HUES6 (cell line): ENCODE data around the gene DCHS1.
A peak's percentile ranks its signal among the peaks of the same experiment; 100 is the strongest.

Experiments used
- H3K27ac ChIP-seq: 2 replicates; pipeline ENCODE4 v1.7.0; 2013; ENCODE audit warnings: low read depth, mild to moderate bottlenecking, low read length, inconsistent platforms
- H3K27me3 ChIP-seq: 2 replicates; pipeline ENCODE4 v1.6.1; 2013; ENCODE audit warnings: low read length; ENCODE audit not compliant: control insufficient read depth, insufficient read depth
- H3K36me3 ChIP-seq: 2 replicates; pipeline ENCODE4 v1.6.1; 2013; ENCODE audit warnings: low read length; ENCODE audit not compliant: control insufficient read depth, insufficient read depth
- H3K4me1 ChIP-seq: 2 replicates; pipeline ENCODE4 v1.6.1; 2013; ENCODE audit warnings: low read length; ENCODE audit not compliant: control insufficient read depth, insufficient read depth
- H3K4me3 ChIP-seq: 2 replicates; pipeline ENCODE4 v1.5.1; 2013; ENCODE audit warnings: low read depth, low read length
- H3K9ac ChIP-seq: one replicate; pipeline ENCODE4 v1.6.1; 2013; ENCODE audit warnings: mild to moderate bottlenecking, low read length
- H3K9me3 ChIP-seq: 2 replicates; pipeline ENCODE4 v1.6.1; 2013; ENCODE audit warnings: low read depth, low read length; ENCODE audit not compliant: control insufficient read depth, insufficient read depth

DCHS1 gene

DNA sequence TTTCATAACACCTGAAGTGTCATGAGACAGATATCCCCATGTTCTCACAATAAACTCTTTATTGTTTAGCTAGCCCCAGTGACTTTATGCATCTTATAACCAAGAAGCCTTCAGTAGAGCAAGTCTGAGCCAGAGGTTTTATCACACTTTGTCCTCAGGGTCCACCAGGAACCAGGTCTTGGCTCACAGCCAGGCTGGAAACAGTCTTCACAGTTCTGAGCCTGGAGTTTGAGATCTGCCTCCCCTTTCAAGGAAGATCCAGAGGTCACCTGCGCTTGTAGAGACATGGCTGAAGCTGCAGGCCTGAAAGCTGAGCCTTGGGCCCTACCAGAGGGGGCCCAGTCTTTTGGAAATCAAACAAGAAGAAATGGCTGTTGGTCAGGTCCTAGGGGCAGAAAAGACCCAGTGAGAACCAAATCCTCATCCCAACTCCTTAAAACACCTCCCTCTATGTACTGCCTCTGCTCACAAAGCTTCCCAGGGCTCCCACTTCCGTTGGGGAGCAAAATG lies 55.7 kb downstream of the DCHS1 start:
- Histone ChIP-seq H3K9me3 (no peaks in the 10 kb centered on the region), H3K36me3 (peaks cover 45% of the 10 kb centered on the region)

DNA sequence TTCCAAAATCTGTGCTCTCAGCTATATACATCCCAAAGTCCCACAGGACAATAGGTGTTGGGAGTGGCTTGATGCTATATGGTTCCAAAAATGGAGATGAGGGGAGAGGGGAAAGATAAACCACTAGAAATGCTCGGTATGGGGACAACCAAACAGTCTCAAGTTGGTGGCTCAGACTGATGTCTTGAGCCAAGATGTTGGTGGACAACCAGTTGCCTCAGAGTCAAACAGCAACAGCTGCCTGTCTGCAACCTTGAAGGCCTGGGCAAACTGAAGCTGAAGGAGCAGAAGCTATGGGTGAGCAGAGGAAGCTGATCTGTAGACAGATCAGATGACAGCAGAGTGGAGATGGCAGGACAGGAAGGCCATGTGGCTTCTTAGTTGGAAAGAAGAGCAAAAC lies 56.2 kb downstream of the DCHS1 start:
- peaks cover 6% of the 10 kb centered on the region for H3K4me1 ChIP-seq
- peaks cover 45% of the 10 kb centered on the region for H3K36me3 ChIP-seq

More for the DNA sequence above, 55.7 kb downstream of the DCHS1 start:
- Histone ChIP-seq H3K27me3 (no peaks in the 10 kb centered on the region), H3K4me3 (no peak overlapping the region), H3K9ac (no peak overlapping the region), H3K27ac (no peak overlapping the region), H3K4me1 (peaks cover 10% of the 10 kb centered on the region)

DNA sequence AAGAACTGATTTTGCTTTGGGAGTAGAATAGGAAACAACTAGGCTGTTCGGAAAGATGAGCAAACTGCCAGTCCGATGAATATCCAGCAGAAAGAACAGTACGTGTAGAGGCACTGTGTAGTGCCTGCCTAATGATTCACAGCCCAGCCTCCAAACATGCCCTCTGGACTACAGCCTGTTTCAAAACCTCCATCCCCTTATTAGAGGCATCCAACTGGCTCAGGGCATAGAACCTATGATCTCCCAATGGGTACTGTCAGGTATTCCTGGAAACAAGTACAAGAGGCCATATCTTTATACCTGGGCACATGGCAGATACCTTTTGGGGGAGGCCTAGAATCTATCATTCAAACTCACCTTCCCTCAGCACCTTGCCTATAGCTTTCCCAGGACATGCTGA lies 57.1 kb downstream of the DCHS1 start:
- Histone ChIP-seq H3K4me1 (peaks cover 6% of the 10 kb centered on the region), H3K4me3 (no peak overlapping the region), H3K36me3 (peaks cover 45% of the 10 kb centered on the region), H3K27me3 (no peaks in the 10 kb centered on the region), H3K27ac (no peak overlapping the region), H3K9me3 (no peaks in the 10 kb centered on the region), H3K9ac (no peak overlapping the region)

More for the DNA sequence above, 56.2 kb downstream of the DCHS1 start:
- Histone ChIP-seq H3K9ac (no peak overlapping the region), H3K4me3 (no peak overlapping the region), H3K27ac (no peak overlapping the region), H3K9me3 (no peaks in the 10 kb centered on the region), H3K27me3 (no peaks in the 10 kb centered on the region)

DNA sequence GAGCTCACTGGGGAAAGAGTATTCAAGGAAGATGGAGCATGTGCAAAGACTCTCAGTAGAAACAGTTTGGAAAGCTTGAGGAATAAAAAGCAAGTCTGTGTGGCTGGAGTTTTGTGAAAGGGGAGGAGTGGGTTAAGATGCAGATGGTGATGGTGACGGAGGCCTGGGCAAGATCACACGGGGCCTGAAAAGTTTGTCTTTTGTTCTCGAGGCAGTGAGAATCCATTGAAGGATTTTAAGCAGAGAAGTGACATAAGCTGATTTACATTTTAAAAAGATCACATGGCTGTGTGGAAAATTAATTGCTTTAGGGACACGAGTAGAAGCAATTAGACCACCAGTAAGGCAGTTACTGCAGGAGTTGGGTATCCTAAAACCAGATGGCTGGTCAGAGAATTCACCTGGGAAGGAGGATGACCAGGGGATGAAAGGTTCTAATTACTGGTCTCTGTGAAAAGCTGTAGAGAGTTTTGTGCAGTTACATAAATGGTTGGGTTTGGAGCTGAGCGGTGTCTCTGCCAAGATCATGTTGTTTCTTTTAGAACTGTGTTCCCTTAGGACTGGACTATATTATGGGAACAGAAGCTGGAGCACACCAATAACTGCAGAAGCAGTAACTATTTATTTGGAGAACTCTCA lies 59.3 kb downstream of the DCHS1 start:
- H3K9me3 ChIP-seq: no peaks in the 10 kb centered on the region
- H3K9ac ChIP-seq: no peak overlapping the region
- no peak overlapping the region for H3K27ac ChIP-seq
- H3K4me1 ChIP-seq: no peaks in the 10 kb centered on the region
- no peaks in the 10 kb centered on the region for H3K27me3 ChIP-seq
- no peak overlapping the region for H3K4me3 ChIP-seq
- peaks cover 41% of the 10 kb centered on the region for H3K36me3 ChIP-seq

DNA sequence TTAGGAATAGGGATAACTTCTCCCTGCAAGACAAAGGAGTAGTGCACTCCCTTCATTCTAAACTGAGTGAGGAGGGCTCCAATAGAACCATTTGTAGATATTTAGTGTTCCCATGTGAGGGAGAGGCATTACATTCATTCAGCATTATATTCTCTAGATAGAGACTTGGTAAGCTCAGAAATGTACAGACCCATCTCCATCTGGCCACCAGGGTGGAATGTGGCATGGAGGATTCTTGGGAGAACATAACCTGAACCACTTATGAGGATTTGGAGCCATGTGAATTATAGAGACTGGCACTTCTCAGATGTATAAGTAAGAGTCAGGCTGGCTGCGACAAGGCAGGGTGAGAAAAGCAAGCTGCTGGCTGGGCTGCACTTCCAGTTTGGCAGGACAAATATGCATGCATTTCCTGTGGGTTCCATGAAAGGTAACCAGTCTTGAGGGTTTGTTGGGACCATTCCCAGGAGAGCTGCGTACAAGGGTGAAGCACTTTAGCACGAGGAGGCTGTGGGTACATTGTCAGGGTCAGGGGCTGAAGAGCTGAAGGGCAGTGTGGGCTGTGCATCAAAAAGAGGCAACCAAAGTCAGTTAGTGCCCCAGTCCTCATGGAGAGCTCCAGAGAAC lies 61.4 kb downstream of the DCHS1 start:
- Histone ChIP-seq H3K9ac (no peak overlapping the region), H3K4me3 (no peak overlapping the region), H3K27me3 (no peaks in the 10 kb centered on the region), H3K27ac (no peak overlapping the region), H3K4me1 (no peaks in the 10 kb centered on the region), H3K9me3 (no peaks in the 10 kb centered on the region), H3K36me3 (peaks cover 20% of the 10 kb centered on the region)

DNA sequence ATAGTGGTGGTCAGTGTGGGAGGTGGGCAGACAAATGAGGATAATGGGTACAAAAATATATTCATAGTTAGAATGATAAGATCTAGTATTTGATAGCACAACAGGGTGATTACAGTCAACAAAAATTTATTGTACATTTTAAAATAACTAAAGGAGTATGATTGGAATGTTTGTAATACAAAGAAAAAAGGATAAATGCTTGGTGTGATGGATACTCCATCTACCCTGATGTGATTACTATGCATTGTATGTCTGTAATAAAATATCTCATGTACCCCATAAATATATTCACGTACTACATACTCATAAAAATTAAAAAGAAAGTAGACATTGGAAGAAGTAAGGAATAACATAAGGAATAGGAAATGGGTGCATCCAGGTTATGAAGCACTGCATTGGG lies 67.6 kb downstream of the DCHS1 start:
- no peak overlapping the region for H3K4me3 ChIP-seq

DNA sequence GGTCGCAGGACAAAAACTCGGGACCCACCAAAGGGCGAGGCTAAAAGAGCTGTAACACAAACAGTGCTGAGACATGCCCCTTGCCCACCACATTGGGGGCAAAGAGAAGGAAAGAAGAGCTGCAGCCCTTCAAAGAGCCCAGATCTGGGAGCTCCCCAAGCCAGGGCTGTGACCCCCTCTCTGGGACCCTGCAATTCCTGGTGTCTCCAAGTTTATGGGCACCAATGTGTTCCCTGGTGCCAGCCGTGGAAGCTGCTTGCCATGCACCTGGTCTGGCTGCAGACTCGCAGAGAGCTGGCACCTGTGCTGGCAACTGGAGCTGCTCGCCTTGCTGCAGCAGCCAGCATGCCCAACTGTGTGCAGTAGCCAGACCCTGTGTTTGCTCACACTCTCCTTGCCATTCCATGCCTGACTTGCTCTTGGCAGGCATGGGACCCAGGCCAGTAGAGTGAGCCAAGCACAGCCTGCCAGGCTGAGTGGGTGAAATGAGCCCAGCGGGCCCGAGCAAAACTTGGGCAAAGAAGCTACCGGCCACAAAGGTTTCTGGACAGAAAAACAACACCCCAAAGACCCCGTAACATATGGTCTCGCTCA lies 68.2 kb downstream of the DCHS1 start:
- Histone ChIP-seq H3K9me3 (peaks cover 13% of the 10 kb centered on the region), H3K27ac (no peak overlapping the region), H3K27me3 (no peaks in the 10 kb centered on the region), H3K36me3 (no peaks in the 10 kb centered on the region), H3K9ac (no peak overlapping the region), H3K4me1 (peaks cover 4% of the 10 kb centered on the region), H3K4me3 (no peak overlapping the region)

More for the DNA sequence above, 67.6 kb downstream of the DCHS1 start:
- Histone ChIP-seq H3K4me1 (peaks cover 4% of the 10 kb centered on the region), H3K36me3 (no peaks in the 10 kb centered on the region), H3K9ac (no peak overlapping the region), H3K27ac (no peak overlapping the region), H3K9me3 (peaks cover 13% of the 10 kb centered on the region), H3K27me3 (no peaks in the 10 kb centered on the region)

DNA sequence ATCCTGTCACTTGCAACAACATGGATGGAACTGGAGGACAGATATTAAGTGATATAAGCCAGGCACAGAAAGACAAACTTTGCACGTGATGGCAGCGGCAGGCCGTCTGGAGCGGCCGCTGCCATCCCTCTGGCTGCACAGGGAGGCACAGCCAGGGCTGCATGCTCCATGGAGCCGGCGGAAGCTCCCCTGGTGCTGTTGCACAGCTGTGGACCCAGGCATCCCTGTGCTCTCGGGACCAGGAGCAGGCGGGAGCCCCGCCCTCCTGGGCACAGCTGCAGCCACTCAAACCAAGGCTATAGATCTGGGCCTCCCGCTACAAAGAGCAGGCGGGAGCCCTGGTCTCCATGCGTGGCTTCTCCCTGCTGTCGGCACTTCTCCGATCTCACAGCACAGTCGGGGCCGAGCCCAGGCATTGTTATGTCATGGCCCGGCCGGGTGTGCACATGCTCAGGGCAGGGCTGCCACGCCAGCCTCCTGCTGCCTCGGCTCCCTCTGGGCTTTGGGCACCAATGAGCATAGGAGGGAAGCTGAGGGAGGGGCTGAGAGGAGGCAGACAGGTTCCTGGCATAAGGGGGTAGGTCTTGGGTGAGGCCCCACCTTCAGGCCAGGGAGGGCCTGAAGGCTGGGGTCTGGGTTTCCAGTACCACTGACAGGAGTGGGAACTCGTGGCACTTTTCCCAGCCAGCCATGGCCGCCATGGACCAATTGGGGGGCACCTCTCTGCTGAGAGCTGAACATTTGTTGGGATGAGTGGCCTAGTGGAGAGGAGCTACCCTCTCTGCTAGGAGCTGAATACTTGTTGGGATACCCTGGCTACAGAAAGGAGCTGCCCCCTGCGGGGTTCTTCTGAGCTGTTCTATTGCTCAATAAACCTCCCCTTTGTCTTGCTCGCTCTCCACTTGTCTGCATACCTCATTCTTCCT lies 68.9 kb downstream of the DCHS1 start:
- Histone ChIP-seq H3K36me3 (no peaks in the 10 kb centered on the region), H3K9me3 (peaks cover 13% of the 10 kb centered on the region), H3K27me3 (no peaks in the 10 kb centered on the region), H3K9ac (no peak overlapping the region), H3K27ac (no peak overlapping the region), H3K4me1 (peaks cover 4% of the 10 kb centered on the region), H3K4me3 (peak overlapping the region; percentile 30)

DNA sequence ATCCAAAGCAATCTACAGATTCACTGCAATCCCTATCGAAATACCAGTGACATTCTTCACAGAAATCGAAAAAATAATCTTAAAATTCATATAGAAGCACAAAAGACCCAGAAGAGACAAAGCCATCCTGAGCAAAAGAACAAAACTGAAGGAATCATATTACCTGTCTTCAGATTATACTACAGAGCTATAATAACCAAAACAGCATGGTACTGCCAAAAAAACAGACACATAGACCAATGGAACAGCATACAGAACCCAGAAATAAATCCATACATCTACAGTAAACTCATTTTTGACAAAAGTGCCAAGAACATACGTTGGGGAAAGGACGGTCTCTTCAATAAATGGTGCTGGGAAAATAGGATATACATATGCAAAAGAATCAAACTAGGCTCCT lies 71.1 kb downstream of the DCHS1 start:
- no peaks in the 10 kb centered on the region for H3K36me3 ChIP-seq
- H3K4me3 ChIP-seq: no peak overlapping the region
- no peak overlapping the region for H3K27ac ChIP-seq
- no peaks in the 10 kb centered on the region for H3K27me3 ChIP-seq
- H3K9ac ChIP-seq: no peak overlapping the region
- H3K4me1 ChIP-seq: peaks cover 4% of the 10 kb centered on the region
- peaks cover 13% of the 10 kb centered on the region for H3K9me3 ChIP-seq

DNA sequence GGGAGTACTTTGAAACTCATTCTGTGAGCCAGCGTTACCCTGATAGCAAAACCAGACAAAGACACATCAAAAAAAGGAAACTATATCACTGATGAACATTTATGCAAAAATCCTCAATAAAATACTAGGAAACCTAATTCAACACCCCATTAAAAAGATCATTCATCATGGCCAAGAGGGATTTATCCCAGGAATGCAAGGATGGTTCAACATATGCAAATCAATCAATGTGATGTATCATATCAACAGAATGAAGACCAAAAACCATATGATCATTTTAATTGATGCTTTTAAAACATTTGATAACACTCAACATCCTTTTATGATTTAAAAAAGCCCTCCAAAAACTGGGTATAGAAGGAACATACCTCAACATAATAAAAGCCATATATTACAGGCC lies 72.0 kb downstream of the DCHS1 start:
- Histone ChIP-seq H3K9me3 (peaks cover 13% of the 10 kb centered on the region), H3K36me3 (no peaks in the 10 kb centered on the region), H3K27me3 (no peaks in the 10 kb centered on the region), H3K4me1 (peaks cover 4% of the 10 kb centered on the region), H3K27ac (no peak overlapping the region), H3K4me3 (no peak overlapping the region), H3K9ac (no peak overlapping the region)
